SK-N-SH (cell line): ENCODE results near the gene REM1. TPM values are rescaled to one million over a fixed set of nuclear protein-coding genes. Genes with fewer than 3 reads are reported as not detected.
A peak's percentile ranks its signal among the peaks of the same experiment; 100 is the strongest.

ENCODE experiments used
- CTCF ChIA-PET: fragments of 300-600, 350-600 bp; formaldehyde crosslinking; extraction: SDS; loops from one replicate; lab custom pipeline; 2021; lab: Yijun Ruan, JAX
- POLR2A ChIA-PET: fragments of 350-600 bp; sonication (Branson Sonifier 250); formaldehyde crosslinking; extraction: SDS; loops from one replicate; lab custom pipeline; 2020; ENCODE audit warnings: antibody characterized with exemption, inconsistent platforms; lab: Yijun Ruan, JAX
- DNase-seq: peaks from one replicate; pipeline ENCODE4 v3.0.0; 2012
- H2AFZ ChIP-seq: fragments of 200-600 bp; sonication (generic); 2 replicates; pipeline ENCODE4 v1.8.1; 2016; ENCODE audit warnings: antibody characterized with exemption, mild to moderate bottlenecking, low read depth
- H3F3A ChIP-seq: fragments of 200-600 bp; sonication (generic); replicated peaks from 2 replicates; pipeline ENCODE3; 2016; ENCODE audit warnings: antibody characterized with exemption, mild to moderate bottlenecking; ENCODE audit not compliant: insufficient read depth
- H3K27ac ChIP-seq, 2 experiments: fragments of 200-500 bp in 1 of 2; fragments of 200-600 bp in 1 of 2; sonication (Bioruptor generic) in 1 of 2; sonication (generic), shearing (Covaris generic) in 1 of 2; 2 replicates each; pipeline versions ENCODE4 v1.5.1 to v1.6.1; 2014 to 2016; ENCODE audit warnings: low read depth in 2 of 2, inconsistent platforms in 1 of 2, low read length in 1 of 2, mild to moderate bottlenecking in 1 of 2, mixed read lengths in 1 of 2
- H3K27me3 ChIP-seq: fragments of 200-600 bp; sonication (generic), shearing (Covaris generic); 2 replicates; pipeline ENCODE4 v1.6.1; 2016; ENCODE audit warnings: mixed run types; ENCODE audit not compliant: insufficient read depth
- H3K36me3 ChIP-seq, 2 experiments: fragments of 200-500 bp in 1 of 2; fragments of 200-600 bp in 1 of 2; sonication (Bioruptor generic) in 1 of 2; sonication (generic) in 1 of 2; replicated peaks in 1 of 2; 2 replicates each; pipeline versions ENCODE3 to v1.5.1; 2014 to 2016; ENCODE audit warnings: low read length in 1 of 2, mild to moderate bottlenecking in 1 of 2; ENCODE audit not compliant: insufficient read depth in 2 of 2, control insufficient read depth in 1 of 2
- H3K4me1 ChIP-seq, 2 experiments: fragments of 200-500 bp in 1 of 2; fragments of 200-600 bp in 1 of 2; sonication (Bioruptor generic) in 1 of 2; sonication (generic), shearing (Covaris generic) in 1 of 2; 2 replicates each; pipeline versions ENCODE4 v1.5.1 to v1.6.1; 2014 to 2016; ENCODE audit warnings: low read depth in 1 of 2, low read length in 1 of 2, mixed run types in 1 of 2; ENCODE audit not compliant: insufficient read depth in 2 of 2, control insufficient read depth in 1 of 2
- H3K4me2 ChIP-seq: fragments of 200-600 bp; sonication (generic), shearing (Covaris generic); 2 replicates; pipeline ENCODE4 v1.6.1; 2017; ENCODE audit warnings: mixed run types
- H3K4me3 ChIP-seq, 2 experiments: fragments of 200-500 bp in 1 of 2; fragments of 200-600 bp in 1 of 2; sonication (Bioruptor generic) in 1 of 2; sonication (generic), shearing (Covaris generic) in 1 of 2; 2 replicates each; pipeline versions ENCODE4 v1.5.1 to v1.8.1; 2014 to 2016; ENCODE audit warnings: low read depth in 2 of 2, inconsistent platforms in 1 of 2, low read length in 1 of 2, mild to moderate bottlenecking in 1 of 2, mixed read lengths in 1 of 2, moderate library complexity in 1 of 2
- H3K79me2 ChIP-seq: fragments of 200-600 bp; sonication (generic); 2 replicates; pipeline ENCODE4 v1.8.1; 2017; ENCODE audit warnings: mild to moderate bottlenecking; ENCODE audit not compliant: insufficient read depth
- H3K9ac ChIP-seq: fragments of 200-600 bp; sonication (generic); 2 replicates; pipeline ENCODE4 v1.6.1; 2017; ENCODE audit warnings: mixed run types
- H3K9me2 ChIP-seq: fragments of 200-600 bp; sonication (generic); 2 replicates; pipeline ENCODE4 v1.6.1; 2017; ENCODE audit warnings: mixed run types
- H3K9me3 ChIP-seq: fragments of 200-600 bp; sonication (generic); 2 replicates; pipeline ENCODE4 v1.6.1; 2017; ENCODE audit warnings: mixed run types, mild to moderate bottlenecking, moderate library complexity
- H4K20me1 ChIP-seq: fragments of 200-600 bp; sonication (generic); 2 replicates; pipeline ENCODE4 v1.6.1; 2017; ENCODE audit warnings: mild to moderate bottlenecking, mixed run types; ENCODE audit not compliant: insufficient read depth
- CHD2 ChIP-seq: fragments of 150-350 bp; IDR thresholded peaks from 2 replicates; pipeline ENCODE4 v1.6.1; 2018; ENCODE audit warnings: low read length; ENCODE audit not compliant: partially characterized antibody
- ELF1 ChIP-seq: IDR thresholded peaks from 2 replicates; pipeline ENCODE4 v1.4.0; 2012
- EP300 ChIP-seq, 2 experiments: IDR thresholded peaks; 2 replicates each; pipeline versions ENCODE4 v1.4.0 to v1.6.1; 2012; ENCODE audit warnings: borderline replicate concordance in 1 of 2, low read depth in 1 of 2, low read length in 1 of 2
- FOXM1 ChIP-seq: IDR thresholded peaks from 2 replicates; pipeline ENCODE4 v1.4.0; 2012; ENCODE audit warnings: low read depth, mild to moderate bottlenecking
- GABPA ChIP-seq: IDR thresholded peaks from 2 replicates; pipeline ENCODE4 v1.4.0; 2012; ENCODE audit warnings: low read depth, mild to moderate bottlenecking
- IRF3 ChIP-seq: fragments of 150-350 bp; IDR thresholded peaks from 2 replicates; pipeline ENCODE4 v1.6.1; 2016; ENCODE audit warnings: mild to moderate bottlenecking, low read depth, low read length
- PBX3 ChIP-seq: IDR thresholded peaks from 2 replicates; pipeline ENCODE4; 2012
- POLR2AphosphoS5 ChIP-seq: IDR thresholded peaks from 2 replicates; pipeline ENCODE4 v1.6.1; 2012; ENCODE audit warnings: low read depth, low read length
- RCOR1 ChIP-seq: fragments of 150-350 bp; IDR thresholded peaks from 2 replicates; pipeline ENCODE4 v1.6.1; 2017; ENCODE audit warnings: antibody characterized with exemption, low read length
- SIN3A ChIP-seq: IDR thresholded peaks from 2 replicates; pipeline ENCODE4 v1.6.1; 2012; ENCODE audit warnings: low read depth, mild to moderate bottlenecking, low read length, moderate library complexity, borderline replicate concordance
- YY1 ChIP-seq: IDR thresholded peaks from 2 replicates; pipeline ENCODE4 v1.4.0; 2012; ENCODE audit warnings: low read depth, mild to moderate bottlenecking
- WGBS: methylation state at CpG from one replicate; pipeline ENCODE4 v1.1.6; 2017; ENCODE audit warnings: low lambda C conversion rate; 5-methylcytosine and 5-hydroxymethylcytosine counted together
- polyA plus RNA-seq, 3 experiments: library from polyadenylated mRNA; depleted of rRNA; stranded (reverse); fragments of >200 nt; gene quantifications; 2 replicates each; pipeline ENCODE4 v1.2.3, GENCODE V29; 2012
- TF ChIP-seq, protein P1 (sequence below): IDR thresholded peaks from 2 replicates; pipeline ENCODE4 v1.4.0; 2012; ENCODE audit warnings: low read depth, borderline replicate concordance
- TF ChIP-seq, protein P2 (sequence below): fragments of 150-350 bp; IDR thresholded peaks from 2 replicates; pipeline ENCODE4 v1.6.1; 2017; ENCODE audit warnings: antibody characterized with exemption, low read length, low read depth, borderline replicate concordance
- TF ChIP-seq, protein P3 (sequence below): fragments of 200-600 bp; sonication (generic); IDR thresholded peaks from 2 replicates; pipeline ENCODE4 v1.6.1; 2017; ENCODE audit warnings: antibody characterized with exemption, mild to moderate bottlenecking, moderate library complexity

REM1 gene
- polyA plus RNA-seq, 1 of the 3 experiments (the other 2 are of a cell fraction): 7.1 TPM

DNA sequence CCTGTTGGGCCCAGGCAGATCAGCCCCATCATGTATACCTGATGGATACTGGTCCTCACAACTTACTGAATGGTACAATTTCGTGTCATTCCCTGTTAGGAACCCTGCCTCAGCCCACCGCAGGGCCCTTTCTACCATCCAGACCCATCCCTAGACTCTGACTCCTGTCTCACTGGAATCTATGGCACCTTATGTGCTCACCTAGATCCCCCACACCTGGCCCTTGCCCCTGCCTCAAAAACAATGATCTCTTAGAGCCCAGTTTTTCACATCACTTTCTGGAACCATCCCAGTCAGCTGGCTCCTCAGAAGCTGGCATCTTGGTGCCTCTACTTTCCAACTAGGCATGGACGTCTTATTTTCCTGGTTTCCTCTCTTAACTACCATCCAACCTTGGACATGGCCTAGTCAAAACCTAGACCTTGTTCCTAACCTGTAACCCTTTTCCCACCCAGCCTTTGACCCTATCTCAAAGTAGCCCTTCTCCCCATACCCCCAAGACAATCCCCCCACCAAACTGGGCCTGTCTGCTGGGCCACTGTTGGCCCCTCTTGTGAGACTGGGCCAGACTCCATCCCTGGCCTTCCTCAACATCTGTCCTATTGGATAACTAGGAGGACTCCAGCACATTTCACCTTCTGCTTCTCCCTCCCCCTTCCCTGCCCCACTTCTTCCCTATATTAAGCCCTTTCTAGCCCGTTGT, 40.1 kb downstream of the REM1 start (continued):
- TF ChIP-seq POLR2AphosphoS5: no peak

- peak overlapping the region; percentile 93 for H3K9ac ChIP-seq
- H3K4me2 ChIP-seq: peak overlapping the region; percentile 100
- peaks cover 5 to 9% of the 10 kb centered on the region in 2 experiments for H3K36me3 ChIP-seq
- 75% methylated on average over 3 of the region's 3 CpGs for WGBS
- peak overlapping the region; percentile 95 for H3K4me3 ChIP-seq
- no peaks in the 10 kb centered on the region for H3K9me3 ChIP-seq
- CTCF ChIA-PET: interaction anchor here (1.6 to 2.4 kb wide), 3 partner anchors 14 to 97 kb away, joined by 3 to 18 read pairs (median 9); no protein-coding TSS in a partner anchor
- peaks cover 65% of the 10 kb centered on the region for H3K79me2 ChIP-seq
- peaks cover 9 to 27% of the 10 kb centered on the region in 2 experiments for H3K4me1 ChIP-seq
- no peak overlapping the region for H2AFZ ChIP-seq
- H3K9me2 ChIP-seq: no peaks in the 10 kb centered on the region
- H3F3A ChIP-seq: peaks cover 3% of the 10 kb centered on the region
- TF ChIP-seq FOXM1 (no peak), EP300 (IDR thresholded peaks at IDR 0.05; ENCODE audit: borderline replicate concordance in 1 of 2, low read depth in 1 of 2, low read length in 1 of 2) (no peak)
- no peak for DNase-seq
- no peak overlapping the region for H3K27ac ChIP-seq
- H3K27me3 ChIP-seq: no peaks in the 10 kb centered on the region
- POLR2A ChIA-PET: no interaction called here
- peaks cover 29% of the 10 kb centered on the region for H4K20me1 ChIP-seq
Observed at GRCh38 chr20:31515775-31516107, 40.7 kb downstream of the REM1 start.

- peaks cover 33% of the 10 kb centered on the region for H4K20me1 ChIP-seq
- peaks cover 9 to 27% of the 10 kb centered on the region in 2 experiments for H3K4me1 ChIP-seq
- H2AFZ ChIP-seq: no peak overlapping the region
- peak overlapping the region; percentile 100 for H3K4me2 ChIP-seq
- ChIA-PET CTCF (interaction anchor here (2.2 to 2.4 kb wide), 2 partner anchors 14 to 41 kb away, joined by 9 to 18 read pairs; no protein-coding TSS in a partner anchor), POLR2A (no interaction called here)
- H3K9me2 ChIP-seq: no peaks in the 10 kb centered on the region
- H3K4me3 ChIP-seq: peak overlapping the region; percentile 95; a peak in 3 of 4 replicates
- WGBS: 92% methylated on average over 4 of the region's 4 CpGs
- peaks cover 5% of the 10 kb centered on the region for H3F3A ChIP-seq
- peaks cover 5 to 13% of the 10 kb centered on the region in 2 experiments for H3K36me3 ChIP-seq
- peaks cover 69% of the 10 kb centered on the region for H3K79me2 ChIP-seq
- DNase-seq: no peak
- no peak overlapping the region for H3K27ac ChIP-seq
- no peaks in the 10 kb centered on the region for H3K27me3 ChIP-seq
- H3K9ac ChIP-seq: peak overlapping the region; percentile 93; the same call in 1 of the 2 replicates
- no peaks in the 10 kb centered on the region for H3K9me3 ChIP-seq
- TF ChIP-seq SIN3A (no peak), GABPA (no peak), RCOR1 (no peak), IRF3 (no peak), FOXM1 (no peak), PBX3 (no peak), CHD2 (no peak), ELF1 (no peak), YY1 (no peak)
- TF ChIP-seq, protein P1, sequence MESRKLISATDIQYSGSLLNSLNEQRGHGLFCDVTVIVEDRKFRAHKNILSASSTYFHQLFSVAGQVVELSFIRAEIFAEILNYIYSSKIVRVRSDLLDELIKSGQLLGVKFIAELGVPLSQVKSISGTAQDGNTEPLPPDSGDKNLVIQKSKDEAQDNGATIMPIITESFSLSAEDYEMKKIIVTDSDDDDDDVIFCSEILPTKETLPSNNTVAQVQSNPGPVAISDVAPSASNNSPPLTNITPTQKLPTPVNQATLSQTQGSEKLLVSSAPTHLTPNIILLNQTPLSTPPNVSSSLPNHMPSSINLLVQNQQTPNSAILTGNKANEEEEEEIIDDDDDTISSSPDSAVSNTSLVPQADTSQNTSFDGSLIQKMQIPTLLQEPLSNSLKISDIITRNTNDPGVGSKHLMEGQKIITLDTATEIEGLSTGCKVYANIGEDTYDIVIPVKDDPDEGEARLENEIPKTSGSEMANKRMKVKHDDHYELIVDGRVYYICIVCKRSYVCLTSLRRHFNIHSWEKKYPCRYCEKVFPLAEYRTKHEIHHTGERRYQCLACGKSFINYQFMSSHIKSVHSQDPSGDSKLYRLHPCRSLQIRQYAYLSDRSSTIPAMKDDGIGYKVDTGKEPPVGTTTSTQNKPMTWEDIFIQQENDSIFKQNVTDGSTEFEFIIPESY: no peak
- TF ChIP-seq, protein P2, sequence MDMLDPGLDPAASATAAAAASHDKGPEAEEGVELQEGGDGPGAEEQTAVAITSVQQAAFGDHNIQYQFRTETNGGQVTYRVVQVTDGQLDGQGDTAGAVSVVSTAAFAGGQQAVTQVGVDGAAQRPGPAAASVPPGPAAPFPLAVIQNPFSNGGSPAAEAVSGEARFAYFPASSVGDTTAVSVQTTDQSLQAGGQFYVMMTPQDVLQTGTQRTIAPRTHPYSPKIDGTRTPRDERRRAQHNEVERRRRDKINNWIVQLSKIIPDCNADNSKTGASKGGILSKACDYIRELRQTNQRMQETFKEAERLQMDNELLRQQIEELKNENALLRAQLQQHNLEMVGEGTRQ: no peak
- TF ChIP-seq, protein P3, sequence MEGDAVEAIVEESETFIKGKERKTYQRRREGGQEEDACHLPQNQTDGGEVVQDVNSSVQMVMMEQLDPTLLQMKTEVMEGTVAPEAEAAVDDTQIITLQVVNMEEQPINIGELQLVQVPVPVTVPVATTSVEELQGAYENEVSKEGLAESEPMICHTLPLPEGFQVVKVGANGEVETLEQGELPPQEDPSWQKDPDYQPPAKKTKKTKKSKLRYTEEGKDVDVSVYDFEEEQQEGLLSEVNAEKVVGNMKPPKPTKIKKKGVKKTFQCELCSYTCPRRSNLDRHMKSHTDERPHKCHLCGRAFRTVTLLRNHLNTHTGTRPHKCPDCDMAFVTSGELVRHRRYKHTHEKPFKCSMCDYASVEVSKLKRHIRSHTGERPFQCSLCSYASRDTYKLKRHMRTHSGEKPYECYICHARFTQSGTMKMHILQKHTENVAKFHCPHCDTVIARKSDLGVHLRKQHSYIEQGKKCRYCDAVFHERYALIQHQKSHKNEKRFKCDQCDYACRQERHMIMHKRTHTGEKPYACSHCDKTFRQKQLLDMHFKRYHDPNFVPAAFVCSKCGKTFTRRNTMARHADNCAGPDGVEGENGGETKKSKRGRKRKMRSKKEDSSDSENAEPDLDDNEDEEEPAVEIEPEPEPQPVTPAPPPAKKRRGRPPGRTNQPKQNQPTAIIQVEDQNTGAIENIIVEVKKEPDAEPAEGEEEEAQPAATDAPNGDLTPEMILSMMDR: no peak
Observed at GRCh38 chr20:31516166-31516565, 41.1 kb downstream of the REM1 start.
